ENCODE measurements around the gene KCNQ5.
"Not testable (repeated sequence)": the region's sequence is repeated elsewhere in the genome, so short reads cannot be mapped to it uniquely, and the experiment has no call there.

KCNQ5 gene

GRCh38 chr6:72976484-72976883, 354.6 kb downstream of the KCNQ5 start:
- Histone ChIP-seq H2AFZ (ENCODE audit: insufficient read depth, low read length, poor library complexity) (no peak overlapping the region), H2BK5ac (ENCODE audit: low read depth, low read length, poor library complexity) (no peak overlapping the region), H3K4me3 (ENCODE audit: low read depth, low read length) (no peak overlapping the region), H2BK12ac (ENCODE audit: low read length) (no peak overlapping the region), H4K91ac (ENCODE audit: low read depth, low read length) (no peak overlapping the region), H3K79me2 (ENCODE audit: control insufficient read depth, insufficient read depth, low read length, poor library complexity) (no peaks in the 10 kb centered on the region), H3K4me1 (ENCODE audit: control insufficient read depth in 1 of 2, insufficient read depth in 2 of 2, low read length in 2 of 2) (no peaks in the 10 kb centered on the region), H2BK120ac (ENCODE audit: insufficient read depth, low read length, poor library complexity) (no peak overlapping the region), H3K27me3 (ENCODE audit: insufficient read depth, low read length) (no peaks in the 10 kb centered on the region), H3K18ac (ENCODE audit: low read length) (no peak overlapping the region), H3K79me1 (ENCODE audit: low read length) (no peaks in the 10 kb centered on the region), H4K12ac (ENCODE audit: low read depth, low read length) (no peak overlapping the region), H2AK5ac (ENCODE audit: low read length) (no peak overlapping the region), H4K8ac (ENCODE audit: low read depth, low read length) (no peak overlapping the region), H3K27ac (ENCODE audit: low read depth, low read length) (no peak overlapping the region), H3K36me3 (ENCODE audit: control insufficient read depth in 1 of 2, insufficient read depth in 2 of 2, low read length in 2 of 2) (no peaks in the 10 kb centered on the region), H3K9me3 (ENCODE audit: insufficient read depth, low read depth, low read length) (no peaks in the 10 kb centered on the region), H3K23ac (ENCODE audit: low read length) (no peak overlapping the region), H3K4me2 (ENCODE audit: low read length) (no peak overlapping the region), H3K14ac (ENCODE audit: low read length) (no peak overlapping the region), H3K9ac (ENCODE audit: low read length) (no peak overlapping the region), H3K4ac (ENCODE audit: low read depth, low read length) (no peak overlapping the region)
- no peak for DNase-seq
- WGBS (ENCODE audit: extremely low coverage, insufficient coverage, insufficient read length), result no CpG with 5 or more reads among the region's 2 CpGs

- no peaks in the 10 kb centered on the region for H3K9me3 ChIP-seq (ENCODE audit: insufficient read depth, low read depth, low read length)
- no peak overlapping the region for H2BK120ac ChIP-seq (ENCODE audit: insufficient read depth, low read length, poor library complexity)
- DNase-seq, result no peak
- H3K4me3 ChIP-seq (ENCODE audit: low read depth, low read length), result no peak overlapping the region
- H3K36me3 ChIP-seq (ENCODE audit: control insufficient read depth in 1 of 2, insufficient read depth in 2 of 2, low read length in 2 of 2), result no peaks in the 10 kb centered on the region
- no peak overlapping the region for H3K4me2 ChIP-seq (ENCODE audit: low read length)
- no peak overlapping the region for H4K12ac ChIP-seq (ENCODE audit: low read depth, low read length)
- no peak overlapping the region for H2AFZ ChIP-seq (ENCODE audit: insufficient read depth, low read length, poor library complexity)
- no peak overlapping the region for H3K18ac ChIP-seq (ENCODE audit: low read length)
- no peak overlapping the region for H2BK12ac ChIP-seq (ENCODE audit: low read length)
- no peaks in the 10 kb centered on the region for H3K79me2 ChIP-seq (ENCODE audit: control insufficient read depth, insufficient read depth, low read length, poor library complexity)
- no peak overlapping the region for H3K9ac ChIP-seq (ENCODE audit: low read length)
- H3K27ac ChIP-seq (ENCODE audit: low read depth, low read length), result no peak overlapping the region
- H3K27me3 ChIP-seq (ENCODE audit: insufficient read depth, low read length), result no peaks in the 10 kb centered on the region
- no peak overlapping the region for H3K23ac ChIP-seq (ENCODE audit: low read length)
- WGBS (ENCODE audit: extremely low coverage, insufficient coverage, insufficient read length), result no CpG with 5 or more reads among the region's 1 CpG
- H3K4me1 ChIP-seq (ENCODE audit: control insufficient read depth in 1 of 2, insufficient read depth in 2 of 2, low read length in 2 of 2), result no peaks in the 10 kb centered on the region
- H2AK5ac ChIP-seq (ENCODE audit: low read length), result no peak overlapping the region
- H3K79me1 ChIP-seq (ENCODE audit: low read length), result no peaks in the 10 kb centered on the region
- H2BK5ac ChIP-seq (ENCODE audit: low read depth, low read length, poor library complexity), result no peak overlapping the region
- no peak overlapping the region for H3K14ac ChIP-seq (ENCODE audit: low read length)
- no peak overlapping the region for H4K8ac ChIP-seq (ENCODE audit: low read depth, low read length)
- no peak overlapping the region for H3K4ac ChIP-seq (ENCODE audit: low read depth, low read length)
- H4K91ac ChIP-seq (ENCODE audit: low read depth, low read length), result no peak overlapping the region
These were observed 355.2 kb downstream of the KCNQ5 start for GRCh38 chr6:72977114-72977513.

DNA sequence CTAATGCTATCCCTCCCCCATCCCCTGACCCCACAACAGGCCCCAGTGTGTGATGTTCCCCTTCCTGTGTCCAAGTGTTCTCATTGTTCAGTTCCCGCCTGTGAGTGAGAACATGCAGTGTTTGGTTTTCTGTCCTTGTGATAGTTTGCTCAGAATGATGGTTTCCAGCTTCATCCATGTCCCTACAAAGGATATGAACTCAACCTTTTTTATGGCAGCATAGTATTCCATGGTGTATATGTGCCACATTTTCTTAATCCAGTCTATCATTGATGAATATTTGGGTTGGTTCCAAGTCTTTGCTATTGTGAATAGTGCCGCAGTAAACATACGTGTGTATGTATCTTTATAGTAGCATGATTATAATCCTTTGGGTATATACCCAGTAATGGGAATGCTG, 356.9 kb downstream of the KCNQ5 start:
- no CpG with 5 or more reads among the region's 3 CpGs for WGBS (ENCODE audit: extremely low coverage, insufficient coverage, insufficient read length)
- H3K9me3 ChIP-seq (ENCODE audit: insufficient read depth, low read depth, low read length); H3K79me2 ChIP-seq (ENCODE audit: control insufficient read depth, insufficient read depth, low read length, poor library complexity); H4K91ac ChIP-seq (ENCODE audit: low read depth, low read length); H3K14ac ChIP-seq (ENCODE audit: low read length); H2BK12ac ChIP-seq (ENCODE audit: low read length); H4K8ac ChIP-seq (ENCODE audit: low read depth, low read length); H2AFZ ChIP-seq (ENCODE audit: insufficient read depth, low read length, poor library complexity); H3K4me3 ChIP-seq (ENCODE audit: low read depth, low read length); H3K23ac ChIP-seq (ENCODE audit: low read length); H3K27me3 ChIP-seq (ENCODE audit: insufficient read depth, low read length); H4K12ac ChIP-seq (ENCODE audit: low read depth, low read length); H3K27ac ChIP-seq (ENCODE audit: low read depth, low read length); H3K4me1 ChIP-seq (ENCODE audit: control insufficient read depth in 1 of 2, insufficient read depth in 2 of 2, low read length in 2 of 2); H2AK5ac ChIP-seq (ENCODE audit: low read length); H3K9ac ChIP-seq (ENCODE audit: low read length); DNase-seq; H3K18ac ChIP-seq (ENCODE audit: low read length); H3K4me2 ChIP-seq (ENCODE audit: low read length); H2BK120ac ChIP-seq (ENCODE audit: insufficient read depth, low read length, poor library complexity); H2BK5ac ChIP-seq (ENCODE audit: low read depth, low read length, poor library complexity); H3K36me3 ChIP-seq (ENCODE audit: control insufficient read depth in 1 of 2, insufficient read depth in 2 of 2, low read length in 2 of 2); H3K4ac ChIP-seq (ENCODE audit: low read depth, low read length); H3K79me1 ChIP-seq (ENCODE audit: low read length): not testable (repeated sequence)

GRCh38 chr6:72984189-72984831, 362.4 kb downstream of the KCNQ5 start:
- H3K4ac ChIP-seq (ENCODE audit: low read depth, low read length); H3K79me2 ChIP-seq (ENCODE audit: control insufficient read depth, insufficient read depth, low read length, poor library complexity); H4K8ac ChIP-seq (ENCODE audit: low read depth, low read length); H3K4me3 ChIP-seq (ENCODE audit: low read depth, low read length); H3K14ac ChIP-seq (ENCODE audit: low read length); H4K91ac ChIP-seq (ENCODE audit: low read depth, low read length); H2AFZ ChIP-seq (ENCODE audit: insufficient read depth, low read length, poor library complexity); H3K23ac ChIP-seq (ENCODE audit: low read length); H3K27me3 ChIP-seq (ENCODE audit: insufficient read depth, low read length); H3K36me3 ChIP-seq (ENCODE audit: control insufficient read depth in 1 of 2, insufficient read depth in 2 of 2, low read length in 2 of 2); H3K18ac ChIP-seq (ENCODE audit: low read length); H2BK120ac ChIP-seq (ENCODE audit: insufficient read depth, low read length, poor library complexity); H3K4me1 ChIP-seq (ENCODE audit: control insufficient read depth in 1 of 2, insufficient read depth in 2 of 2, low read length in 2 of 2); H2BK12ac ChIP-seq (ENCODE audit: low read length); H3K4me2 ChIP-seq (ENCODE audit: low read length); H3K9ac ChIP-seq (ENCODE audit: low read length); H3K79me1 ChIP-seq (ENCODE audit: low read length); DNase-seq; H4K12ac ChIP-seq (ENCODE audit: low read depth, low read length); H2BK5ac ChIP-seq (ENCODE audit: low read depth, low read length, poor library complexity); H3K27ac ChIP-seq (ENCODE audit: low read depth, low read length); H3K9me3 ChIP-seq (ENCODE audit: insufficient read depth, low read depth, low read length): not testable (repeated sequence)
- H2AK5ac ChIP-seq (ENCODE audit: low read length), result peak overlapping the region; percentile 47
- WGBS (ENCODE audit: extremely low coverage, insufficient coverage, insufficient read length), result no CpG with 5 or more reads among the region's 13 CpGs
